Keratinocyte (primary cell): ENCODE data around the gene NT5DC3. TPM values are rescaled to one million over a fixed set of nuclear protein-coding genes. Genes with fewer than 3 reads are reported as not detected.

Source experiments
- DNase-seq: peaks from one replicate; pipeline ENCODE4 v3.0.0-alpha.2; 2011; ENCODE audit warnings: low read depth, missing footprints, low spot score
- FAIRE-seq: peaks from 2 replicates; lab custom pipeline; 2011; peaks lifted over from hg19 to GRCh38; lab: Jason Lieb, UNC
- H2AFZ ChIP-seq: 2 replicates; pipeline ENCODE4 v1.6.0; 2012; ENCODE audit warnings: low read length, control low read depth, inconsistent platforms; ENCODE audit not compliant: control insufficient read depth
- H3K27ac ChIP-seq: 2 replicates; pipeline ENCODE4 v1.5.1; 2011; ENCODE audit warnings: low read length; ENCODE audit not compliant: control insufficient read depth, insufficient read depth
- H3K27me3 ChIP-seq: 3 replicates; pipeline ENCODE4 v1.6.0; 2011; ENCODE audit warnings: low read length; ENCODE audit not compliant: control insufficient read depth, insufficient read depth; ENCODE audit errors: extremely low read depth
- H3K36me3 ChIP-seq, 2 experiments: 2 replicates in 1 of 2; 3 replicates in 1 of 2; pipeline ENCODE4 v1.5.1; 2011; ENCODE audit warnings: low read length in 2 of 2, mild to moderate bottlenecking in 1 of 2; ENCODE audit not compliant: control insufficient read depth in 2 of 2, insufficient read depth in 2 of 2; ENCODE audit errors: extremely low read depth in 1 of 2
- H3K4me1 ChIP-seq: 3 replicates; pipeline ENCODE4 v1.5.1; 2011; ENCODE audit warnings: low read length; ENCODE audit not compliant: control insufficient read depth, insufficient read depth; ENCODE audit errors: extremely low read depth
- H3K4me2 ChIP-seq: 3 replicates; pipeline ENCODE4 v1.6.0; 2011; ENCODE audit warnings: low read depth, low read length; ENCODE audit not compliant: control insufficient read depth, insufficient read depth; ENCODE audit errors: extremely low read depth
- H3K4me3 ChIP-seq, 3 experiments: fragments of 200-600 bp in 1 of 3; sonication (generic) in 1 of 3; 2 replicates in 2 of 3; 3 replicates in 1 of 3; pipeline ENCODE4 v1.5.1; 2011 to 2016; ENCODE audit warnings: low read length in 3 of 3, mild to moderate bottlenecking in 3 of 3, control low read depth in 2 of 3, inconsistent platforms in 1 of 3, low read depth in 1 of 3, mixed read lengths in 1 of 3, mixed run types in 1 of 3, moderate library complexity in 1 of 3; ENCODE audit not compliant: control insufficient read depth in 2 of 3, insufficient read depth in 2 of 3; ENCODE audit errors: extremely low read depth in 1 of 3
- H3K79me2 ChIP-seq: 2 replicates; pipeline ENCODE4 v1.6.0; 2012; ENCODE audit warnings: low read length; ENCODE audit not compliant: control insufficient read depth, insufficient read depth
- H3K9ac ChIP-seq: 3 replicates; pipeline ENCODE4 v1.6.0; 2011; ENCODE audit warnings: low read length; ENCODE audit not compliant: control insufficient read depth, insufficient read depth; ENCODE audit errors: extremely low read depth
- H3K9me1 ChIP-seq: 3 replicates; pipeline ENCODE4 v1.6.0; 2011; ENCODE audit warnings: low read length; ENCODE audit not compliant: control insufficient read depth, insufficient read depth; ENCODE audit errors: extremely low read depth
- H3K9me3 ChIP-seq: 2 replicates; pipeline ENCODE4 v1.5.1; 2012; ENCODE audit warnings: low read depth, low read length; ENCODE audit not compliant: control insufficient read depth
- H4K20me1 ChIP-seq: 3 replicates; pipeline ENCODE4 v1.6.0; 2011; ENCODE audit warnings: low read length; ENCODE audit not compliant: control insufficient read depth, insufficient read depth; ENCODE audit errors: extremely low read depth
- EZH2 ChIP-seq: IDR thresholded peaks from one replicate; pipeline ENCODE4 v1.6.1; 2012; ENCODE audit warnings: inconsistent platforms, mild to moderate bottlenecking, low read length, moderate library complexity
- dilution Hi-C: fragments of 300-500 bp; cut with MboI; formaldehyde crosslinking; loops from one replicate; pipeline ENCODE4 v1.7.0; 2020; ENCODE audit warnings: low sequenced_read_pairs; ENCODE audit not compliant: extremely low pct_ligation_motif_present
- polyA plus RNA-seq, 5 experiments: library from polyadenylated mRNA; depleted of rRNA in 3 of 5; stranded (reverse) in 3 of 5; stranded (forward) in 1 of 5; unstranded in 1 of 5; fragments of >200 nt; gene quantifications; 1 replicate in 1 of 5; 2 replicates in 3 of 5; 3 replicates in 1 of 5; pipeline versions ENCODE4 v1.2.1 to v1.2.3, GENCODE V29; 2011 to 2012; ENCODE audit warnings: missing spikeins in 2 of 5, low read depth in 1 of 5, low replicate concordance in 1 of 5
- TF ChIP-seq, protein P1 (sequence below), 3 experiments: IDR thresholded peaks in 1 of 3; conservative IDR thresholded peaks in 1 of 3; optimal IDR thresholded peaks in 1 of 3; 2 replicates in 2 of 3; 3 replicates in 1 of 3; pipeline versions ENCODE3 to v1.5.1; 2011; ENCODE audit warnings: low read length in 3 of 3, mild to moderate bottlenecking in 3 of 3, moderate library complexity in 2 of 3, control low read depth in 1 of 3, inconsistent platforms in 1 of 3; ENCODE audit not compliant: insufficient read depth in 2 of 3; ENCODE audit errors: extremely low read depth in 1 of 3

The NT5DC3 gene
- polyA plus RNA-seq, 1 donor (not counting 4 experiments of a cell fraction or from before 2014, with no cell fraction given): 12.8 TPM

GRCh38 chr12:103833891-103834290, 7.1 kb downstream of the NT5DC3 start:
- no peak overlapping the region for H3K4me3 ChIP-seq
- no peaks in the 10 kb centered on the region for H3K9me1 ChIP-seq
- H3K4me2 ChIP-seq: no peak overlapping the region
- FAIRE-seq (no peak), DNase-seq (no peak)
- peaks cover 0 to 7% of the 10 kb centered on the region in 2 experiments for H3K36me3 ChIP-seq
- no peaks in the 10 kb centered on the region for H4K20me1 ChIP-seq
- no peaks in the 10 kb centered on the region for H3K27me3 ChIP-seq
- H3K4me1 ChIP-seq: peaks cover 6% of the 10 kb centered on the region
- peaks cover 98% of the 10 kb centered on the region for H3K79me2 ChIP-seq
- no peaks in the 10 kb centered on the region for H3K9me3 ChIP-seq
- no peak overlapping the region for H3K9ac ChIP-seq
- H2AFZ ChIP-seq: no peak overlapping the region
- no peak for TF ChIP-seq EZH2
- TF ChIP-seq, protein P1, sequence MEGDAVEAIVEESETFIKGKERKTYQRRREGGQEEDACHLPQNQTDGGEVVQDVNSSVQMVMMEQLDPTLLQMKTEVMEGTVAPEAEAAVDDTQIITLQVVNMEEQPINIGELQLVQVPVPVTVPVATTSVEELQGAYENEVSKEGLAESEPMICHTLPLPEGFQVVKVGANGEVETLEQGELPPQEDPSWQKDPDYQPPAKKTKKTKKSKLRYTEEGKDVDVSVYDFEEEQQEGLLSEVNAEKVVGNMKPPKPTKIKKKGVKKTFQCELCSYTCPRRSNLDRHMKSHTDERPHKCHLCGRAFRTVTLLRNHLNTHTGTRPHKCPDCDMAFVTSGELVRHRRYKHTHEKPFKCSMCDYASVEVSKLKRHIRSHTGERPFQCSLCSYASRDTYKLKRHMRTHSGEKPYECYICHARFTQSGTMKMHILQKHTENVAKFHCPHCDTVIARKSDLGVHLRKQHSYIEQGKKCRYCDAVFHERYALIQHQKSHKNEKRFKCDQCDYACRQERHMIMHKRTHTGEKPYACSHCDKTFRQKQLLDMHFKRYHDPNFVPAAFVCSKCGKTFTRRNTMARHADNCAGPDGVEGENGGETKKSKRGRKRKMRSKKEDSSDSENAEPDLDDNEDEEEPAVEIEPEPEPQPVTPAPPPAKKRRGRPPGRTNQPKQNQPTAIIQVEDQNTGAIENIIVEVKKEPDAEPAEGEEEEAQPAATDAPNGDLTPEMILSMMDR (optimal IDR thresholded peaks at IDR 0.05 in 1 of 3, IDR thresholded peaks at IDR 0.05 in 1 of 3, conservative IDR thresholded peaks at IDR 0.05 in 1 of 3; ENCODE audit: extremely low read depth in 1 of 3, insufficient read depth in 2 of 3, low read length in 3 of 3): no peak
- no peak overlapping the region for H3K27ac ChIP-seq
- dilution Hi-C loops: no loop called here

DNA sequence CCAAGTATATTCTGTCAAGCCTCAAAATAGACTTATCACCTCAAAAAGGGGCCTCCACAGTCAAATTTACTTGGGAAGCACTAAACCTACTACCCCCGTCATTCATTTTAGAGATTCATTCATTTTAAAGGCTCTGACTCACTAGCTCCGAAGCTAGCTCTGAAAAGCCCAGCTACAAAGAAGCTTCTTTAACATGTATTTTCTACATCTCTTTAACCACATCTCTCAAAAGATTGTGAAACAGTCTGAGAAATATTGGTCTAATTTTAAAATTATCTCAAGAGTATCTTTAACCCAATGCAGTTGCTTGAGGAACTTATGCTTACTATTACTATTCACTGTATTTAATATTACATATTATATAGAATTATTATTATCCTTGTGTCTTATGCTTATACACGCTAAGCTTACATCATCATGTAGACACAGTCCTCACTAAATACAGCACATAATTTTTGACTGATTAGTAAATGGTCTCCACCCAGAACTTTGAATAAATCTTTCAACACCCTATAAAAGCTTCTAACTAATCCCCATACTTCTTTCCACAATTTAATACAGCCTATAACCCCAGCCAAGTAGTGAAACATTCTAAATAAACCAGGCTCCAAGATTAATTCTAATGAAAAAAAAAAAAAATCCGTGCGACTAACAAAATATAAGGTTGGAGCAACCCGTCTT, 7.8 kb downstream of the NT5DC3 start:
- Histone ChIP-seq H3K27ac (no peak overlapping the region), H3K27me3 (no peaks in the 10 kb centered on the region), H3K9ac (no peak overlapping the region), H3K36me3 (peaks cover 0 to 7% of the 10 kb centered on the region in 2 experiments), H3K79me2 (peaks cover 98% of the 10 kb centered on the region), H2AFZ (no peak overlapping the region), H4K20me1 (no peaks in the 10 kb centered on the region), H3K9me1 (no peaks in the 10 kb centered on the region), H3K4me3 (no peak overlapping the region), H3K4me2 (no peak overlapping the region), H3K4me1 (peaks cover 8% of the 10 kb centered on the region), H3K9me3 (no peaks in the 10 kb centered on the region)
- TF ChIP-seq EZH2: no peak
- TF ChIP-seq, protein P1 (optimal IDR thresholded peaks at IDR 0.05 in 1 of 3, IDR thresholded peaks at IDR 0.05 in 1 of 3, conservative IDR thresholded peaks at IDR 0.05 in 1 of 3; ENCODE audit: extremely low read depth in 1 of 3, insufficient read depth in 2 of 3, low read length in 3 of 3): no peak
- FAIRE-seq (no peak), DNase-seq (no peak)
- dilution Hi-C loops: no loop called here
